T-cell (primary cell): Measurements from ENCODE around the gene UBE2E2. TPM values are rescaled to one million over a fixed set of nuclear protein-coding genes. Genes with fewer than 3 reads are reported as not detected.

Experiments
- ATAC-seq, 4 experiments: fragments of 200-7000 bp in 3 of 4; fragments of 150-1000 bp in 1 of 4; cut with Tn5 transposase; replicated peaks in 1 of 4; 1 replicate in 3 of 4; 2 replicates in 1 of 4; pipeline ENCODE4 v1.10.0; 2021; ENCODE audit warnings: moderate library complexity in 3 of 4, mild to moderate bottlenecking in 2 of 4, moderate number of reproducible peaks in 1 of 4
- CTCF ChIA-PET, 2 donors: fragments of 300-600 bp; sonication (Branson Sonifier 250); formaldehyde crosslinking; loops; one replicate each; lab custom pipeline; 2022; ENCODE audit warnings: antibody characterized with exemption in 2 of 2; lab: Charles Lee
- POLR2A ChIA-PET, 2 donors: fragments of 300-600 bp; sonication (Branson Sonifier 250); formaldehyde crosslinking; loops; one replicate each; lab custom pipeline; 2022; ENCODE audit warnings: antibody characterized with exemption in 2 of 2; lab: Charles Lee
- DNase-seq, 35 experiments: peaks; one replicate each; pipeline versions ENCODE4 v3.0.0 to v3.0.0-alpha.2; 2013 to 2023
- H3K27ac ChIP-seq: one replicate; pipeline ENCODE4 v1.5.1; 2013; ENCODE audit warnings: low read length
- H3K27me3 ChIP-seq, 2 experiments: replicated peaks in 1 of 2; 1 replicate in 1 of 2; 2 replicates in 1 of 2; pipeline versions ENCODE4 v1.6.1 to v1.7.0; 2013; ENCODE audit warnings: low read length in 1 of 2, mixed read lengths in 1 of 2; ENCODE audit not compliant: control insufficient read depth in 2 of 2, insufficient read depth in 2 of 2; ENCODE audit errors: extremely low read depth in 1 of 2
- H3K36me3 ChIP-seq, 2 donors: 1 replicate in 1 of 2; 2 replicates in 1 of 2; pipeline versions ENCODE4 v1.6.1 to v1.7.0; 2013; ENCODE audit warnings: low read length in 1 of 2; ENCODE audit not compliant: control insufficient read depth in 2 of 2, insufficient read depth in 1 of 2; ENCODE audit errors: extremely low read depth in 1 of 2
- H3K4me1 ChIP-seq, 2 experiments: 1 replicate in 1 of 2; 2 replicates in 1 of 2; pipeline versions ENCODE4 v1.6.1 to v1.7.0; 2013; ENCODE audit warnings: low read length in 2 of 2, mixed read lengths in 1 of 2; ENCODE audit not compliant: insufficient read depth in 2 of 2, control insufficient read depth in 1 of 2; ENCODE audit errors: extremely low read depth in 1 of 2
- H3K4me3 ChIP-seq, 2 donors: 1 replicate in 1 of 2; 2 replicates in 1 of 2; pipeline versions ENCODE4 v1.5.1 to v1.7.0; 2013; ENCODE audit warnings: mild to moderate bottlenecking in 2 of 2, low read length in 1 of 2, moderate library complexity in 1 of 2; ENCODE audit not compliant: control insufficient read depth in 1 of 2; ENCODE audit errors: extremely low read depth in 1 of 2
- H3K9me3 ChIP-seq: 2 replicates; pipeline ENCODE4 v1.7.0; 2013
- H3K27ac Mint-ChIP-seq, 2 donors: one replicate each; pipeline ENCODE4 v1.8.0; 2020 to 2021; ENCODE audit warnings: mild to moderate bottlenecking in 2 of 2, mixed read lengths in 2 of 2
- H3K27me3 Mint-ChIP-seq, 2 donors: one replicate each; pipeline ENCODE4 v1.8.0; 2021 to 2022; ENCODE audit warnings: mixed read lengths in 2 of 2
- H3K36me3 Mint-ChIP-seq: one replicate; pipeline ENCODE4 v1.8.0; 2021; ENCODE audit warnings: mixed read lengths
- H3K4me1 Mint-ChIP-seq, 3 donors: one replicate each; pipeline ENCODE4 v1.8.0; 2020 to 2022; ENCODE audit warnings: mixed read lengths in 3 of 3, mild to moderate bottlenecking in 1 of 3
- H3K4me3 Mint-ChIP-seq, 3 donors: one replicate each; pipeline ENCODE4 v1.8.0; 2020 to 2022; ENCODE audit warnings: mild to moderate bottlenecking in 3 of 3, mixed read lengths in 3 of 3, moderate library complexity in 3 of 3
- H3K9me3 Mint-ChIP-seq, 3 donors: one replicate each; pipeline ENCODE4 v1.8.0; 2020 to 2022; ENCODE audit warnings: mixed read lengths in 3 of 3
- WGBS: methylation state at CpG from one replicate; pipeline ENCODE4 v1.1.5; 2013; ENCODE audit warnings: missing lambda C conversion rate; ENCODE audit not compliant: insufficient coverage; 5-methylcytosine and 5-hydroxymethylcytosine counted together
- total RNA-seq, 35 experiments: library from RNA in 6 of 35; stranded (reverse) in 6 of 35; fragments of 120-200 nt in 1 of 35; gene quantifications; one replicate each; pipeline versions ENCODE4 v1.2.1 to v1.2.4 and lab custom pipeline; 2013 to 2026

UBE2E2 gene
- total RNA-seq, 5 donors from 2014 or later (not counting 1 experiment from before 2014, with no cell fraction given): 7.2 to 17.6 (median 7.5) TPM

GRCh38 chr3:23162934-23163333, 40.2 kb upstream of the UBE2E2 start:
- ChIA-PET POLR2A (no interaction called here), CTCF (no interaction called here)
- Histone ChIP-seq H3K36me3 (no peaks in the 10 kb centered on the region), H3K9me3 (no peaks in the 10 kb centered on the region), H3K27ac (no peak overlapping the region), H3K4me3 (no peak overlapping the region), H3K27me3 (no peaks in the 10 kb centered on the region), H3K4me1 (no peaks in the 10 kb centered on the region)
- H3K9me3 Mint-ChIP-seq: no peaks in the 10 kb centered on the region
- H3K27me3 Mint-ChIP-seq: peaks cover 0 to 1% of the 10 kb centered on the region in 2 donors
- H3K36me3 Mint-ChIP-seq: no peaks in the 10 kb centered on the region
- no peak for ATAC-seq
- H3K27ac Mint-ChIP-seq: no peak overlapping the region
- no peak overlapping the region for H3K4me3 Mint-ChIP-seq
- WGBS: no CpG with 5 or more reads among the region's 2 CpGs
- DNase-seq: no peak
- H3K4me1 Mint-ChIP-seq: no peaks in the 10 kb centered on the region

- ChIA-PET POLR2A (interaction anchor here in 1 of 2 donors (0.7 kb wide), 1 partner anchor 11 kb away, joined by 3 read pairs; no protein-coding TSS in a partner anchor), CTCF (no interaction called here)
- no peak overlapping the region for H3K4me3 ChIP-seq
- no peak for DNase-seq
- WGBS: 50% methylated on average over 1 of the region's 1 CpG
- H3K27ac ChIP-seq: no peak overlapping the region
- H3K36me3 Mint-ChIP-seq: no peaks in the 10 kb centered on the region
- H3K27ac Mint-ChIP-seq: no peak overlapping the region
- H3K27me3 ChIP-seq: no peaks in the 10 kb centered on the region
- H3K4me3 Mint-ChIP-seq: no peak overlapping the region
- no peaks in the 10 kb centered on the region for H3K36me3 ChIP-seq
- H3K4me1 ChIP-seq: no peaks in the 10 kb centered on the region
- peaks cover 0 to 4% (median 2%) of the 10 kb centered on the region in 3 donors for H3K9me3 Mint-ChIP-seq
- H3K9me3 ChIP-seq: no peaks in the 10 kb centered on the region
- peaks cover 0 to 1% of the 10 kb centered on the region in 2 donors for H3K27me3 Mint-ChIP-seq
- H3K4me1 Mint-ChIP-seq: no peaks in the 10 kb centered on the region
- ATAC-seq: no peak
Measured at GRCh38 chr3:23164746-23165145, 38.4 kb upstream of the UBE2E2 start.

- H3K36me3 Mint-ChIP-seq: no peaks in the 10 kb centered on the region
- Histone ChIP-seq H3K27ac (no peak overlapping the region), H3K36me3 (no peaks in the 10 kb centered on the region), H3K27me3 (no peaks in the 10 kb centered on the region), H3K9me3 (no peaks in the 10 kb centered on the region), H3K4me1 (no peaks in the 10 kb centered on the region), H3K4me3 (no peak overlapping the region)
- DNase-seq: no peak
- no peak overlapping the region for H3K4me3 Mint-ChIP-seq
- H3K4me1 Mint-ChIP-seq: no peaks in the 10 kb centered on the region
- peaks cover 0 to 12% (median 8%) of the 10 kb centered on the region in 3 donors for H3K9me3 Mint-ChIP-seq
- 40% methylated on average over 1 of the region's 2 CpGs for WGBS
- no peak for ATAC-seq
- no peak overlapping the region for H3K27ac Mint-ChIP-seq
- peaks cover 0 to 4% of the 10 kb centered on the region in 2 donors for H3K27me3 Mint-ChIP-seq
- POLR2A ChIA-PET: interaction anchor here in 1 of 2 donors (0.7 kb wide), 1 partner anchor 12 kb away, joined by 3 read pairs; no protein-coding TSS in a partner anchor
- CTCF ChIA-PET: interaction anchor here in 1 of 2 donors (0.6 kb wide), 1 partner anchor 1646 kb away, joined by 3 read pairs; no protein-coding TSS in a partner anchor
Measured at GRCh38 chr3:23165571-23165970, 37.6 kb upstream of the UBE2E2 start.

- H3K9me3 Mint-ChIP-seq: peaks cover 0 to 17% (median 8%) of the 10 kb centered on the region in 3 donors
- Histone ChIP-seq H3K27ac (no peak overlapping the region), H3K9me3 (no peaks in the 10 kb centered on the region), H3K4me1 (no peaks in the 10 kb centered on the region), H3K27me3 (no peaks in the 10 kb centered on the region), H3K4me3 (no peak overlapping the region), H3K36me3 (no peaks in the 10 kb centered on the region)
- no peaks in the 10 kb centered on the region for H3K4me1 Mint-ChIP-seq
- no peak overlapping the region for H3K27ac Mint-ChIP-seq
- ChIA-PET POLR2A (no interaction called here), CTCF (no interaction called here)
- H3K36me3 Mint-ChIP-seq: no peaks in the 10 kb centered on the region
- peaks cover 0 to 4% of the 10 kb centered on the region in 2 donors for H3K27me3 Mint-ChIP-seq
- DNase-seq (no peak), ATAC-seq (no peak)
- no peak overlapping the region for H3K4me3 Mint-ChIP-seq
- 88% methylated on average over 2 of the region's 3 CpGs for WGBS
Measured at GRCh38 chr3:23166276-23166675, 36.9 kb upstream of the UBE2E2 start.

- no peaks in the 10 kb centered on the region for H3K4me1 Mint-ChIP-seq
- no peaks in the 10 kb centered on the region for H3K27me3 ChIP-seq
- no peaks in the 10 kb centered on the region for H3K36me3 ChIP-seq
- ChIA-PET CTCF (no interaction called here), POLR2A (no interaction called here)
- no peak overlapping the region for H3K27ac ChIP-seq
- no peak overlapping the region for H3K4me3 ChIP-seq
- no peak for DNase-seq
- H3K27ac Mint-ChIP-seq: no peak overlapping the region
- H3K4me1 ChIP-seq: no peaks in the 10 kb centered on the region
- H3K9me3 ChIP-seq: no peaks in the 10 kb centered on the region
- peaks cover 0 to 4% of the 10 kb centered on the region in 2 donors for H3K27me3 Mint-ChIP-seq
- no CpG with 5 or more reads among the region's 1 CpG for WGBS
- H3K4me3 Mint-ChIP-seq: no peak overlapping the region
- no peaks in the 10 kb centered on the region for H3K36me3 Mint-ChIP-seq
- H3K9me3 Mint-ChIP-seq: peaks cover 0 to 17% (median 8%) of the 10 kb centered on the region in 3 donors
- no peak for ATAC-seq
Measured at GRCh38 chr3:23166845-23167244, 36.3 kb upstream of the UBE2E2 start.

GRCh38 chr3:23169551-23169950, 33.6 kb upstream of the UBE2E2 start:
- ChIA-PET POLR2A (no interaction called here), CTCF (no interaction called here)
- H3K27ac Mint-ChIP-seq: no peak overlapping the region
- no peaks in the 10 kb centered on the region for H3K4me1 ChIP-seq
- H3K4me3 Mint-ChIP-seq: no peak overlapping the region
- 94% methylated on average over 3 of the region's 5 CpGs for WGBS
- no peaks in the 10 kb centered on the region for H3K36me3 ChIP-seq
- DNase-seq (no peak), ATAC-seq (no peak)
- no peaks in the 10 kb centered on the region for H3K27me3 ChIP-seq
- no peaks in the 10 kb centered on the region for H3K4me1 Mint-ChIP-seq
- no peaks in the 10 kb centered on the region for H3K36me3 Mint-ChIP-seq
- no peaks in the 10 kb centered on the region for H3K9me3 ChIP-seq
- H3K9me3 Mint-ChIP-seq: peaks cover 0 to 17% (median 8%) of the 10 kb centered on the region in 3 donors
- no peak overlapping the region for H3K4me3 ChIP-seq
- H3K27me3 Mint-ChIP-seq: peaks cover 3 to 5% of the 10 kb centered on the region in 2 donors
- no peak overlapping the region for H3K27ac ChIP-seq
